Left ventricle myocardium inferior (tissue), 1 donor: ENCODE results near the gene RERE. TPM values are rescaled to one million over a fixed set of nuclear protein-coding genes. Genes with fewer than 3 reads are reported as not detected.

ENCODE experiments used
- DNase-seq: peaks from one replicate; pipeline ENCODE4 v3.0.0-alpha.2; 2020
- H3K27ac ChIP-seq: fragments of 200-600 bp; replicated peaks from 2 replicates; pipeline ENCODE4 v1.8.0; 2021
- H3K27me3 ChIP-seq: fragments of 200-600 bp; 2 replicates; pipeline ENCODE4 v1.8.0; 2021; ENCODE audit warnings: low read depth
- H3K36me3 ChIP-seq: fragments of 200-600 bp; 2 replicates; pipeline ENCODE4 v1.8.0; 2021
- H3K4me1 ChIP-seq: fragments of 200-600 bp; 2 replicates; pipeline ENCODE4 v1.8.0; 2021
- H3K4me3 ChIP-seq: fragments of 200-600 bp; 2 replicates; pipeline ENCODE4 v1.8.0; 2021; ENCODE audit warnings: mild to moderate bottlenecking, moderate library complexity
- H3K9me3 ChIP-seq: fragments of 200-600 bp; replicated peaks from 2 replicates; pipeline ENCODE4 v1.8.0; 2021
- intact Hi-C: fragments of 100-400 bp; cut with micrococcal nuclease; formaldehyde crosslinking; loops from one replicate; pipeline ENCODE4 v1.11.0; 2022
- total RNA-seq: library from RNA; stranded (reverse); fragmentation: NEBNext Ultra II Directional; extraction: Animal tissue kit (Norgen Biotek cat#: 25700); gene quantifications from one replicate; pipeline ENCODE4 v1.2.1, GENCODE V29; 2021
- TF ChIP-seq, protein P1 (sequence below): fragments of 200-600 bp; IDR thresholded peaks from 2 replicates; pipeline ENCODE4 v1.8.0; 2021; ENCODE audit warnings: antibody characterized with exemption, mild to moderate bottlenecking, borderline replicate concordance
- donor health status: DM: no; HTN: yes; CAD: no; lungs with severe emphysema.

The RERE gene
- total RNA-seq, 1 donor from 2014 or later = 141 TPM

DNA sequence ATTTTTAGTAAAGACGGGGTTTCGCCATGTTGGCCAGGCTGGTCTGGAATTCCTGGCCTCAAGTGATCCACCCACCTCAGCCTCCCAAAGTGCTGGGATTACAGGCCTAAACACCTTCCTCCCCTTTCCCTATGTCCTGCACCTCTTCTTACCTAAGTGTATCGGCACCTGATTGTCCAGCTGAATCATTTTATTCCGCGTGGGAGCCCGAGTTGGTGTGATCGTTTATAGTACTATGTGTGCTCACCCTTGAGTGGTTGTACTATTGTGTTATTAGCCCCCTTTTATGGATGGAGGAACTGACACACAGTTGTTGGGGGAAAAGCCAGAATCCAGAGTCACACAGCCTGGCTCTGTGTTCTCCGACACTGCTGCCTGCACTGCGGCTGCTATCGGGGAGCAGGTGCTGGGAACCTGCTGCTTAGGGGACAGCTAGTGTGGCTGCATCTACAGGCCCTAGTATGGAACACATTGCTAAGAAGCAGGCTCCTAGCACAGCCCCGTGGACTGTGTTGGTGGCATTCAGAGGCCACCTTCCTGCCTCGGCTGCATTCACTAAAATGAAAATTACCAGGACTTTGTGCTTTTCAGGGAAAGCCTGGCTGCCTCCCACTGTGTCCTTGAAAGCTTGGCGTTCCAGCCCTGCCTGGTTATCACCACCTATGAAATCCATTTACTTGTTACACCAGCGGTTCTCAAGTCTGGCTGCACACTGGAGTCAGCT is 39.4 kb upstream of the RERE start:
- peaks cover 25% of the 10 kb centered on the region for H3K36me3 ChIP-seq
- TF ChIP-seq, protein P1, sequence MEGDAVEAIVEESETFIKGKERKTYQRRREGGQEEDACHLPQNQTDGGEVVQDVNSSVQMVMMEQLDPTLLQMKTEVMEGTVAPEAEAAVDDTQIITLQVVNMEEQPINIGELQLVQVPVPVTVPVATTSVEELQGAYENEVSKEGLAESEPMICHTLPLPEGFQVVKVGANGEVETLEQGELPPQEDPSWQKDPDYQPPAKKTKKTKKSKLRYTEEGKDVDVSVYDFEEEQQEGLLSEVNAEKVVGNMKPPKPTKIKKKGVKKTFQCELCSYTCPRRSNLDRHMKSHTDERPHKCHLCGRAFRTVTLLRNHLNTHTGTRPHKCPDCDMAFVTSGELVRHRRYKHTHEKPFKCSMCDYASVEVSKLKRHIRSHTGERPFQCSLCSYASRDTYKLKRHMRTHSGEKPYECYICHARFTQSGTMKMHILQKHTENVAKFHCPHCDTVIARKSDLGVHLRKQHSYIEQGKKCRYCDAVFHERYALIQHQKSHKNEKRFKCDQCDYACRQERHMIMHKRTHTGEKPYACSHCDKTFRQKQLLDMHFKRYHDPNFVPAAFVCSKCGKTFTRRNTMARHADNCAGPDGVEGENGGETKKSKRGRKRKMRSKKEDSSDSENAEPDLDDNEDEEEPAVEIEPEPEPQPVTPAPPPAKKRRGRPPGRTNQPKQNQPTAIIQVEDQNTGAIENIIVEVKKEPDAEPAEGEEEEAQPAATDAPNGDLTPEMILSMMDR = no peak
- H3K27ac ChIP-seq = peak overlapping the region; percentile 70
- H3K4me1 ChIP-seq = peaks cover 37% of the 10 kb centered on the region
- H3K9me3 ChIP-seq = no peaks in the 10 kb centered on the region
- no peak overlapping the region for H3K4me3 ChIP-seq
- H3K27me3 ChIP-seq = no peaks in the 10 kb centered on the region
- peak; percentile 1 for DNase-seq
- intact Hi-C loops = no loop called here

DNA sequence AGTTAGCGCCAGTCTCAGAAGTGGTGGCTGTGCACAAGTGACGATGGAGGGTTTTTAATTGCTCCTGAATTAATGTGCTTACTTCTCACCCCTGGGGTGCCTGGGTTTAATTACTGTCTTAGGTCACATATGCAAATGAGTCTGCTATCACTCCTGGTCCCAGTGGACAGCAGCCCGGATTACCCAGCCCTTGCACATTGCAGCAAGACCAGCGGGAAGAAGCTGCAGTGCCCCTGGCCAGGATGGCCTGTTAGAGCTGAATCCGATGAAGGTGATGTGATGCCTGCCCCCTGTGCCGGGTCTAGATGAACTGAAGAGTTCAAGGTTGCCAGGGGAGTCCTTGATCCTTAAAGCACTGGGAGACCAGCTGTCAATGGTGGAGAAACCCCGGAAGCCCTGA is 36.8 kb upstream of the RERE start:
- intact Hi-C loops = no loop called here
- no peak overlapping the region for H3K27ac ChIP-seq
- no peaks in the 10 kb centered on the region for H3K9me3 ChIP-seq
- peaks cover 27% of the 10 kb centered on the region for H3K4me1 ChIP-seq
- H3K36me3 ChIP-seq = peaks cover 4% of the 10 kb centered on the region
- no peak for DNase-seq
- H3K27me3 ChIP-seq = no peaks in the 10 kb centered on the region
- no peak overlapping the region for H3K4me3 ChIP-seq
- TF ChIP-seq, protein P1 = no peak

DNA sequence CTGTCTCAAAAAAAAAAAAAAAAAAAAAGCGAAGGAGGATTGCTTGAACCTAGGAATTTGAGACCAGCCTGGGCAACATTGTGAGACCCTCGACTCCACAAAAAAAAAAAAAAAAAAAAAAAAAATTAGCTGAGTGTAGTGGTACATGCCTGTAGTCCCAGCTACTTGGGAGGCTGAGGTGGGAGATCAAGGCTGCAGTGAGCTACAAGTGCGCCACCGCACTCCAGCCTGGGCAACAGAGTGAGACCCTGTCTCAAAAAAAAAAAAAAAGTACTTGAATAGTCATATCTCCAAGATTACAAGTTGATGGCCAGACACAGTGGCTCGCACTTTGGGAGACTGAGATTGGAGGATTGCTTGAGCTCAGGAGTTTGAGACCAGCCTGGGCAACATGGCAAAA is 33.6 kb upstream of the RERE start:
- Histone ChIP-seq H3K9me3 (no peaks in the 10 kb centered on the region), H3K36me3 (no peaks in the 10 kb centered on the region), H3K27ac (no peak overlapping the region), H3K4me1 (peaks cover 18% of the 10 kb centered on the region), H3K27me3 (no peaks in the 10 kb centered on the region), H3K4me3 (no peak overlapping the region)
- TF ChIP-seq, protein P1 = no peak
- intact Hi-C loops = no loop called here
- no peak for DNase-seq

DNA sequence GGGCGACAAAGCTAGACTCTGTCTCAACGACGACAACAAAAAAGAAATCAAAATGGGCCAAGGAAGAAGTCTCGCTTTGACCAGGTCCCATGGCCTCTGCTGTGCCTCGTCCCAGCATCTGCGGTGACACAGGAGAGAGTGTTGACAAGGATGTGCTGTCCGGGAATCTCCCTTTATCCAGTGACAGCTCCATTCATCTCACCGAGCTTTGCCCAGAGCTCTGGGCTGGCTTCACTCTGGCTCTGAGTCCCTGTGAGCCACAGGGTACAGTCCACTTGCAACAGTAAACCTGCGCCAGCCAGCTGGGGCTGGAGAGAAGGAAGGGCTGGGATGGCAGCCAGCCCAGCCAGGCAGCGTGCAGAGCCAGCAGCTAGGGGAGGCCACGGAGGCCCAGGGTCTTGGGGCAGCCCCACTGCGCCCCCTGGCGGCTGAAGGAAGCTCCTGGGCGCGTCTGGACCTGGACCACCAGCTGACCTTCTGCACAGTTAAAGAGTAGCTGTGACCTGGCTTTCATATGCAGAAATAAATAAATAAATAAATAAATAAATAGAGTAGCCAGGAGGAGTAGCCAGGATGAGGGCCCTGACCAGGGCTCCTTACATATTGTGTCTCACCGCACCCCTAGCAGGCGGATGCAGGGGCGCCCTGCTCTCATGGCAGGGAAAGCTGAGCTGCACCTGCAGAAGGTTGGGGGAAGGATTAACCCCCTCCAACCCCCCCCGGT is 31.4 kb upstream of the RERE start:
- Histone ChIP-seq H3K36me3 (no peaks in the 10 kb centered on the region), H3K27ac (peak overlapping the region; percentile 64), H3K4me3 (peak overlapping the region; percentile 10), H3K9me3 (no peaks in the 10 kb centered on the region), H3K4me1 (peaks cover 32% of the 10 kb centered on the region), H3K27me3 (no peaks in the 10 kb centered on the region)
- intact Hi-C loops = no loop called here
- TF ChIP-seq, protein P1 = peak; percentile 93
- DNase-seq = peak; percentile 92

DNA sequence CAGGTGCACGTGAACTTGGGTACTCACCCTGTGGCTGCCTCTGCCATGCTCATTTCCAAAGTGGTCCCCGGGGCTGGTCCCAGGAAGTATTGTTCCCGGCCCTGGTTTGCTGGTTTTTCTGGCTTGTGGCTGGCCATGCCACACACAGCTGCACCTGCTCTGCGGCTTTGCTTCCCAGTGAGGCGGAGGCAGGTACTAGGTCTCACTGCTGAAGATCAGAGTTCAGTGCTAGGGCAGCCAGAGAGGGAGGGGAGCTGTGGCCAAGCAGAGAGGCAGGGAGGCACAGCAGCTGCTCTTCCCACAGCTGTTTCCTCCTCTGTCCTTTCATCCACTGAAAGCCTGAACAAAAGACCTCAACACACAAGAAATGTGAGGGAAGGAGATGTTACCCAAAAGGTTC is 30.6 kb upstream of the RERE start:
- TF ChIP-seq, protein P1 = no peak
- Histone ChIP-seq H3K36me3 (no peaks in the 10 kb centered on the region), H3K4me3 (no peak overlapping the region), H3K27ac (no peak overlapping the region), H3K4me1 (peaks cover 32% of the 10 kb centered on the region), H3K9me3 (no peaks in the 10 kb centered on the region), H3K27me3 (no peaks in the 10 kb centered on the region)
- intact Hi-C loops = no loop called here
- DNase-seq = no peak
